GM12878 (cell line): ENCODE measurements around the gene SEMA6C. TPM values are rescaled to one million over a fixed set of nuclear protein-coding genes. Genes with fewer than 3 reads are reported as not detected.

Experiments used
- ATAC-seq: fragments of 200-7000 bp; cut with Tn5 transposase; 3 replicates; pipeline ENCODE4 v1.9.1; 2020; ENCODE audit warnings: mild to moderate bottlenecking, moderate library complexity
- BruUV-seq: library from RNA; stranded (reverse); fragments of 400-500 nt; replicated peaks from 2 replicates; lab custom pipeline; 2021; lab: Mats Ljungman, UMichigan
- CTCF ChIA-PET: fragments of 300-600 bp; sonication (Branson Sonifier 250); formaldehyde crosslinking; extraction: SDS; loops from one replicate; lab custom pipeline; 2021; ENCODE audit warnings: inconsistent platforms; lab: Yijun Ruan, JAX
- POLR2A ChIA-PET: fragments of 350-600 bp; formaldehyde crosslinking; extraction: SDS; loops from one replicate; lab custom pipeline; 2021; ENCODE audit warnings: inconsistent platforms; lab: Charles Lee
- RAD21 ChIA-PET: fragments of 300-600 bp; sonication (Branson Sonifier 250); formaldehyde crosslinking; loops from one replicate; lab custom pipeline; 2023; ENCODE audit warnings: antibody characterized with exemption; ENCODE audit not compliant: unreplicated experiment; lab: Charles Lee
- SMC1A ChIA-PET: fragments of 300-600 bp; sonication (Branson Sonifier 250); formaldehyde crosslinking; loops from one replicate; lab custom pipeline; 2023; ENCODE audit not compliant: unreplicated experiment, uncharacterized antibody; lab: Charles Lee
- DNase-seq: peaks from one replicate; pipeline ENCODE4 v3.0.0-alpha.2; 2011; ENCODE audit warnings: low read depth, low spot score
- FAIRE-seq: peaks from 3 replicates; lab custom pipeline; 2011; peaks lifted over from hg19 to GRCh38; lab: Jason Lieb, UNC
- H2AFZ ChIP-seq: 2 replicates; pipeline ENCODE4 v1.6.0; 2011; ENCODE audit warnings: low read depth, low read length, control low read depth; ENCODE audit not compliant: control insufficient read depth
- H3K27ac ChIP-seq: 2 replicates; pipeline ENCODE4 v1.5.1; 2011; ENCODE audit warnings: control low read depth; ENCODE audit not compliant: control insufficient read depth, insufficient read depth
- H3K27me3 ChIP-seq, 2 experiments: replicated peaks in 1 of 2; 2 replicates each; pipeline versions ENCODE4 v1.6.0 to v1.6.1; 2011; ENCODE audit warnings: low read length in 1 of 2; ENCODE audit not compliant: control insufficient read depth in 2 of 2, insufficient read depth in 2 of 2
- H3K36me3 ChIP-seq, 2 experiments: 2 replicates each; pipeline ENCODE4 v1.5.1; 2011; ENCODE audit warnings: low read length in 1 of 2; ENCODE audit not compliant: control insufficient read depth in 2 of 2, insufficient read depth in 2 of 2
- H3K4me1 ChIP-seq: 2 replicates; pipeline ENCODE4 v1.6.1; 2011; ENCODE audit warnings: mild to moderate bottlenecking, low read length, moderate library complexity, mixed read lengths; ENCODE audit not compliant: control insufficient read depth, insufficient read depth
- H3K4me2 ChIP-seq: 2 replicates; pipeline ENCODE4 v1.6.0; 2011; ENCODE audit warnings: control low read depth; ENCODE audit not compliant: control insufficient read depth, insufficient read depth
- H3K4me3 ChIP-seq: fragments of 200-600 bp; sonication (generic); 2 replicates; pipeline ENCODE4 v1.5.1; 2016
- H3K79me2 ChIP-seq: 2 replicates; pipeline ENCODE4 v1.6.0; 2011; ENCODE audit warnings: low read length; ENCODE audit not compliant: control insufficient read depth, insufficient read depth
- H3K9ac ChIP-seq: 2 replicates; pipeline ENCODE4 v1.8.0; 2011; ENCODE audit warnings: low read length, control low read depth, mixed read lengths; ENCODE audit not compliant: control insufficient read depth, insufficient read depth
- H3K9me3 ChIP-seq: replicated peaks from 3 replicates; pipeline ENCODE4 v1.5.1; 2011; ENCODE audit warnings: mild to moderate bottlenecking, low read length; ENCODE audit not compliant: control insufficient read depth, insufficient read depth
- H4K20me1 ChIP-seq: 2 replicates; pipeline ENCODE4 v1.6.0; 2011; ENCODE audit not compliant: control insufficient read depth, insufficient read depth
- ATF7 ChIP-seq: fragments of 450-650 bp; IDR thresholded peaks from 2 replicates; pipeline ENCODE4 v1.6.1; 2016; ENCODE audit warnings: low read depth, mild to moderate bottlenecking
- BCLAF1 ChIP-seq: fragments of 450-650 bp; IDR thresholded peaks from 2 replicates; pipeline ENCODE4 v1.6.1; 2017; ENCODE audit warnings: antibody characterized with exemption, mild to moderate bottlenecking, moderate library complexity
- CEBPZ ChIP-seq: fragments of 150-350 bp; IDR thresholded peaks from 2 replicates; pipeline ENCODE4 v1.6.1; 2016; ENCODE audit warnings: low read depth, low read length
- CUX1 ChIP-seq: IDR thresholded peaks from 2 replicates; pipeline ENCODE4 v1.6.1; 2012; ENCODE audit warnings: improper control_type of control experiment, low read depth, low read length; ENCODE audit not compliant: insufficient replicate concordance
- EZH2 ChIP-seq: IDR thresholded peaks from 2 replicates; pipeline ENCODE4 v1.6.1; 2012; ENCODE audit warnings: low read depth, mild to moderate bottlenecking, control low read depth, inconsistent platforms, low read length, borderline replicate concordance; ENCODE audit not compliant: control insufficient read depth
- FOXK2 ChIP-seq: fragments of 450-650 bp; IDR thresholded peaks from 2 replicates; pipeline ENCODE4 v1.6.1; 2017; ENCODE audit warnings: mild to moderate bottlenecking, moderate library complexity
- IKZF2 ChIP-seq, 2 experiments: fragments of 450-650 bp; IDR thresholded peaks; 2 replicates each; pipeline ENCODE4 v1.6.1; 2017; ENCODE audit warnings: mild to moderate bottlenecking in 2 of 2, moderate library complexity in 2 of 2
- RFX5 ChIP-seq: IDR thresholded peaks from 2 replicates; pipeline ENCODE4 v1.6.1; 2011; ENCODE audit warnings: low read depth, low read length, improper control_type of control experiment
- SMAD1 ChIP-seq: fragments of 450-650 bp; IDR thresholded peaks from 2 replicates; pipeline ENCODE4 v1.6.1; 2018; ENCODE audit warnings: mild to moderate bottlenecking, low read depth; ENCODE audit not compliant: partially characterized antibody
- SMAD5 ChIP-seq: IDR thresholded peaks from 2 replicates; pipeline ENCODE4 v1.6.1; 2016; ENCODE audit warnings: antibody characterized with exemption, low read depth
- WGBS: methylation state at CpG from one replicate; pipeline ENCODE4 v1.1.6; 2016; ENCODE audit warnings: low lambda C conversion rate; ENCODE audit not compliant: insufficient replicate concordance, insufficient coverage; ENCODE audit errors: missing lambda C conversion rate; 5-methylcytosine and 5-hydroxymethylcytosine counted together
- in situ Hi-C: fragments of 300-500 bp; cut with MboI; formaldehyde crosslinking; loops from 9 replicates; pipeline ENCODE4 v1.14.3; 2018; ENCODE audit warnings: mixed read lengths
- intact Hi-C: fragments of 100-400 bp; cut with micrococcal nuclease; formaldehyde crosslinking; loops from one replicate; pipeline ENCODE4 v1.14.2; 2022; ENCODE audit not compliant: unreplicated experiment
- polyA plus RNA-seq, 11 experiments: library from polyadenylated mRNA; depleted of rRNA in 4 of 11; unstranded in 6 of 11; stranded (reverse) in 5 of 11; fragments of >200 nt; fragmentation: Nextera tagmentation in 4 of 11; fragmentation: Illumina TruSeq in 1 of 11; extraction: Ambion mirVana in 4 of 11; extraction: Trizol in 1 of 11; gene quantifications; 1 replicate in 1 of 11; 2 replicates in 10 of 11; pipeline versions ENCODE4 v1.2.1 to v1.2.3, GENCODE V29; 2011 to 2016; ENCODE audit warnings: inconsistent platforms in 2 of 11, missing spikeins in 2 of 11, low read depth in 1 of 11
- total RNA-seq, 4 experiments: library from RNA; depleted of rRNA in 3 of 4; stranded (reverse); fragments of >200 nt in 3 of 4; fragmentation: Illumina TruSeq in 1 of 4; extraction: Trizol in 1 of 4; gene quantifications; 2 replicates each; pipeline versions ENCODE4 v1.2.1 to v1.2.3, GENCODE V29; 2013 to 2021

The SEMA6C gene
- total and polyA plus RNA-seq, 10 of the 15 experiments (the other 5 are each of a cell fraction or from before 2014, with no cell fraction given): 0.13 to 2.2 (median 0.29) TPM; not detected in 1

- Histone ChIP-seq H3K79me2 (no peaks in the 10 kb centered on the region), H2AFZ (no peak overlapping the region), H3K36me3 (peaks cover 13 to 19% of the 10 kb centered on the region in 2 experiments; a peak in 3 of 4 replicates), H3K9me3 (no peaks in the 10 kb centered on the region), H3K4me3 (no peak overlapping the region), H3K27ac (no peak overlapping the region), H3K4me2 (no peak overlapping the region), H3K9ac (no peak overlapping the region), H3K27me3 (no peaks in the 10 kb centered on the region), H4K20me1 (no peaks in the 10 kb centered on the region; the same call in 1 of the 2 replicates), H3K4me1 (no peaks in the 10 kb centered on the region)
- ATAC-seq (no peak), FAIRE-seq (no peak), DNase-seq (no peak)
- intact Hi-C loops: no loop called here
- SMC1A ChIA-PET: interaction anchor here (0.7 to 1.2 kb wide), 4 partner anchors 15 to 579 kb away, joined by 3 to 5 read pairs (median 3); no protein-coding TSS in a partner anchor
- whole genome bisulfite sequencing: 97% methylated on average over 17 of the region's 17 CpGs
- RAD21 ChIA-PET: interaction anchor here (1.0 kb wide), 1 partner anchor 13 kb away, joined by 3 read pairs; the partner anchor contains the start of gene VPS72
- POLR2A ChIA-PET: no interaction called here
- in situ Hi-C loops: no loop called here
- BruUV-seq: no TSS peak
- CTCF ChIA-PET: interaction anchor here (1.0 to 2.7 kb wide), 3 partner anchors 20 to 77 kb away, joined by 3 to 11 read pairs (median 4); partner anchors contain the start of gene TNFAIP8L2
- TF ChIP-seq RFX5 (no peak), EZH2 (no peak), IKZF2 (IDR thresholded peaks at IDR 0.05) (no peak), FOXK2 (no peak), SMAD1 (no peak), SMAD5 (no peak), CUX1 (no peak), CEBPZ (no peak), ATF7 (no peak), BCLAF1 (no peak)
Observed at GRCh38 chr1:151176514-151177045, 30.1 kb upstream of the SEMA6C start.
